Kidney epithelial cell (primary cell): Measurements from ENCODE around the gene BCAT1. TPM values are rescaled to one million over a fixed set of nuclear protein-coding genes. Genes with fewer than 3 reads are reported as not detected.

Source experiments
- DNase-seq: peaks from one replicate; pipeline ENCODE4 v3.0.0-alpha.2; 2010; ENCODE audit warnings: low read depth
- H3K27me3 ChIP-seq: 2 replicates; pipeline ENCODE4 v1.6.0; 2011; ENCODE audit warnings: low read length; ENCODE audit not compliant: control insufficient read depth, insufficient read depth
- H3K36me3 ChIP-seq: 2 replicates; pipeline ENCODE4 v1.5.1; 2011; ENCODE audit warnings: low read length; ENCODE audit not compliant: control insufficient read depth, insufficient read depth
- H3K4me3 ChIP-seq: 2 replicates; pipeline ENCODE4 v1.5.1; 2011; ENCODE audit warnings: low read depth, mild to moderate bottlenecking, control low read depth, low read length
- total RNA-seq: library from RNA; depleted of rRNA; stranded (reverse); fragments of >200 nt; gene quantifications from 2 replicates; pipeline ENCODE4 v1.2.3, GENCODE V29; 2015
- TF ChIP-seq, protein P1 (sequence below): IDR thresholded peaks from 2 replicates; pipeline ENCODE4 v1.5.1; 2011; ENCODE audit warnings: mild to moderate bottlenecking, moderate library complexity, low read length, control low read depth, inconsistent platforms; ENCODE audit not compliant: insufficient read depth, poor library complexity, severe bottlenecking

The BCAT1 gene
- total RNA-seq, 1 donor from 2014 or later: 103 TPM

DNA sequence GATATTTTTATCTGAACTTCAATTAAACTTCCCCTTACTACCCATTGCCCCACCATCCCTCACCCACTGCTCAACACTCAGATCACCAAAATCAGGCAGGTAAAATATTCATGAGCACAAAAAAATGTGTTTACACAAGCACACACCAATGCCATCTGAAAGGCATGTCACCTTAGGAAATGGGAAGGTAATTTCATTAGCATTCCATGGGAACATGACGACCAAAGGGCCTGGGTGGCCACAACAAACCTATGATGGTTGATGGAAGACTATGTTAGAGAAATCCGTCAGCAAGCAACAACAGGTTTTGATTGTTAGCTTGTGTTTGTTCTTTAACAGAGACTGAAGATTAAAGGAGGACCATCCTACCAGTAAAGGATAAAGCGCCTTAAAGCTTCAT is 97.6 kb downstream of the BCAT1 start:
- H3K4me3 ChIP-seq: no peak overlapping the region
- H3K27me3 ChIP-seq: no peaks in the 10 kb centered on the region
- TF ChIP-seq, protein P1, sequence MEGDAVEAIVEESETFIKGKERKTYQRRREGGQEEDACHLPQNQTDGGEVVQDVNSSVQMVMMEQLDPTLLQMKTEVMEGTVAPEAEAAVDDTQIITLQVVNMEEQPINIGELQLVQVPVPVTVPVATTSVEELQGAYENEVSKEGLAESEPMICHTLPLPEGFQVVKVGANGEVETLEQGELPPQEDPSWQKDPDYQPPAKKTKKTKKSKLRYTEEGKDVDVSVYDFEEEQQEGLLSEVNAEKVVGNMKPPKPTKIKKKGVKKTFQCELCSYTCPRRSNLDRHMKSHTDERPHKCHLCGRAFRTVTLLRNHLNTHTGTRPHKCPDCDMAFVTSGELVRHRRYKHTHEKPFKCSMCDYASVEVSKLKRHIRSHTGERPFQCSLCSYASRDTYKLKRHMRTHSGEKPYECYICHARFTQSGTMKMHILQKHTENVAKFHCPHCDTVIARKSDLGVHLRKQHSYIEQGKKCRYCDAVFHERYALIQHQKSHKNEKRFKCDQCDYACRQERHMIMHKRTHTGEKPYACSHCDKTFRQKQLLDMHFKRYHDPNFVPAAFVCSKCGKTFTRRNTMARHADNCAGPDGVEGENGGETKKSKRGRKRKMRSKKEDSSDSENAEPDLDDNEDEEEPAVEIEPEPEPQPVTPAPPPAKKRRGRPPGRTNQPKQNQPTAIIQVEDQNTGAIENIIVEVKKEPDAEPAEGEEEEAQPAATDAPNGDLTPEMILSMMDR: no peak
- H3K36me3 ChIP-seq: no peaks in the 10 kb centered on the region
- no peak for DNase-seq

GRCh38 chr12:24850496-24850895 is 98.4 kb downstream of the BCAT1 start:
- no peak for DNase-seq
- H3K4me3 ChIP-seq: no peak overlapping the region
- no peaks in the 10 kb centered on the region for H3K27me3 ChIP-seq
- TF ChIP-seq, protein P1: no peak
- H3K36me3 ChIP-seq: no peaks in the 10 kb centered on the region

GRCh38 chr12:24848941-24849477 is 99.9 kb downstream of the BCAT1 start:
- TF ChIP-seq, protein P1: no peak
- no peaks in the 10 kb centered on the region for H3K36me3 ChIP-seq
- no peak overlapping the region for H3K4me3 ChIP-seq
- DNase-seq: no peak
- H3K27me3 ChIP-seq: no peaks in the 10 kb centered on the region

- DNase-seq: no peak
- H3K27me3 ChIP-seq: no peaks in the 10 kb centered on the region
- no peaks in the 10 kb centered on the region for H3K36me3 ChIP-seq
- H3K4me3 ChIP-seq: no peak overlapping the region
- TF ChIP-seq, protein P1: no peak
These were observed 102.2 kb downstream of the BCAT1 start for GRCh38 chr12:24846689-24847088.

DNA sequence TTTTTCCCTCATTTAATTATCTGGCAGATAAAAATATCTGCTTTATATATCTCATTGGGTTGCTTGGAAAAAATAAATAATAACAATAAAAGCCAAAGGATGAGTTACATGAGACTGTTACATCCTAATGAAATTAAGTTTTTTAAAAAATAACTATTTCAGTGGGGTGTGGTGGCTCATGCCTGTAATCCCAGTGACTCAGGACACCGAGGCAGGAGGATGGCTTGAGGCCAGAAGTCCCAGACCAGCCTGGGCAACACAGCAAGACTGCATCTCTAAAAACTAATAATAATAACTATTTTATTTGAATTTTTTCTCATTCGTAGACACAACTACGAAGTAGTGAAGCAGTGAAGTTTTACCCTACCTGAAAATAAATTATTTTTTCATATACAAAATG is 103.3 kb downstream of the BCAT1 start:
- H3K27me3 ChIP-seq: no peaks in the 10 kb centered on the region
- no peak for DNase-seq

More for the DNA sequence above, 103.3 kb downstream of the BCAT1 start:
- no peaks in the 10 kb centered on the region for H3K36me3 ChIP-seq
- TF ChIP-seq, protein P1: no peak
- no peak overlapping the region for H3K4me3 ChIP-seq
